Hindlimb muscle (tissue), 1 donor: ENCODE measurements around the gene POFUT2. TPM values are rescaled to one million over a fixed set of nuclear protein-coding genes. Genes with fewer than 3 reads are reported as not detected.

Experiments
- DNase-seq: peaks from one replicate; pipeline ENCODE4 v3.0.0-alpha.2; 2013
- polyA plus RNA-seq: library from polyadenylated mRNA; unstranded; fragments of 120-200 nt; gene quantifications from one replicate; pipeline ENCODE4 v1.2.1, GENCODE V29; 2013; ENCODE audit not compliant: insufficient read length

Gene POFUT2
- polyA plus RNA-seq, 1 donor = 36.5 TPM

DNA sequence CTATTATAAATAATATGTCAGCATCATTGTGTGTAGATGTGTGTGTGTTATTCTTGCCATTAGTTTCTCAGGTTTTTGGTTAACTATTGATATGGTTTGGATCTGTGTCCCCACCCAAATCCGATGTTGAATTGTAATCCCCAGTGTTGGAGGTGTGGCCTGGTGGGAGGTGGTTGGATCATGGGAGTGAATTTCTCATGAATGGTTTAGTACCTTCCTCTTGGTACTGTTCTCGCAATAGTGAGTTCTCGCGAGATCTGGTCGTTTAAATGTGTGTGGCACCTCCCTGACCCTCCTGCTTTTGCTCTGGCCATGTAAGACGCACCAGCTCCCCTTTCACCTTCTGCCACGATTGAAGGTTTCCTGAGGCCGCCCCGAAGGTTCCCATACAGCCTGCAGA lies 9.6 kb upstream of the POFUT2 start:
- DNase-seq = no peak

DNA sequence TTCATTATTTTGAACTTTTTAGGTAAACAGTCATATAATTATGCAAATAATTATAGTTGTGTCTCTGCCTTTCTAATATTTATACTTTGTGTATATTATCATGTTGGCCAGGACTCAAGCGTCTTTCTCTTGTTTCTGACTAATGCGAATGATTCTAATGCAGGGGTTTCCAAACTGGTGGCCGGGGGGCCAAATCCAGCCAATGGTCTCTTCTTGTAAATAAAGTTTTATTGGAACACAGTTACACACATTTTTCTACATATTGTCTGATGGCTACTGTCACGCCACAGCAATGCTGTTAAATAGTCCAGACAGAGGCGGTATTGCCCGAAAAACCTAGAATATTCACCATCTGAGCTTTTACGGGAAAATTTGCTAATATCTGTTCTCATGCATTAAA lies 8.9 kb upstream of the POFUT2 start:
- DNase-seq = no peak

GRCh38 chr21:45295576-45296365 lies 8.1 kb upstream of the POFUT2 start:
- no peak for DNase-seq

- peak; percentile 86 for DNase-seq
Measured at GRCh38 chr21:45294509-45295291, 7.0 kb upstream of the POFUT2 start.

DNA sequence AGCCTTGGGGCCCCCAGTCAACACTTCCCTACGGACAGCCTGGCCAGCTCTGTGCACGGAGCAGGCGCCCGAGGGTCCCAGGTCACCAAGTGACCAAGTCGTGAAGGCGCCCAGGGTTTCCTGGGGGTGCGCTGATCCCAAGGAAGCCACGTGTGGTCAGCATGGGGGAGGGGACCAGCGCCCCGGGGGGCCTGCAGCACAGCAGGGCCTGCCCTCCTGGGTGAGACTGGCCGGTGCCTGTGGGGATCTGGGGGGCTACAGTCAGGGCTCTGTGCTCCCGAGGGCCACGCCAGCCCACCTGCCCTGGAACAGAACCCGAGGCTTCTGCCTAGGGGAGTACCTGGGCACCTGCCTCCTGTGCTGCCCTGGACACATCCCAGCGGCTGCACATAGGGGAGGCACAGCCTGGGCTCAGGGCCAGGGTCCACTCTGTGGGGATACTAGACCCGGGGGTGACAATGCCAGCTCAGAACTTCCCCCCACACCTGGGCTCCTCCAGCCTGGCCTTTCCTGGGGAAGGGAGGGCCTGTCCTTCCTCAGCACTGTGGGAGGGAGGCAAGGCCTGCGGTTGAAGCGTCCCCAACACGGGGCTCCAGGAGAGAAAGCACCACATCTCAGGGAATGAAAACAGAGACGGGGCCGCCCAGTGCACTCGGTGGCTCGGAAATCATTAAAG lies 6.2 kb upstream of the POFUT2 start:
- DNase-seq = no peak

DNA sequence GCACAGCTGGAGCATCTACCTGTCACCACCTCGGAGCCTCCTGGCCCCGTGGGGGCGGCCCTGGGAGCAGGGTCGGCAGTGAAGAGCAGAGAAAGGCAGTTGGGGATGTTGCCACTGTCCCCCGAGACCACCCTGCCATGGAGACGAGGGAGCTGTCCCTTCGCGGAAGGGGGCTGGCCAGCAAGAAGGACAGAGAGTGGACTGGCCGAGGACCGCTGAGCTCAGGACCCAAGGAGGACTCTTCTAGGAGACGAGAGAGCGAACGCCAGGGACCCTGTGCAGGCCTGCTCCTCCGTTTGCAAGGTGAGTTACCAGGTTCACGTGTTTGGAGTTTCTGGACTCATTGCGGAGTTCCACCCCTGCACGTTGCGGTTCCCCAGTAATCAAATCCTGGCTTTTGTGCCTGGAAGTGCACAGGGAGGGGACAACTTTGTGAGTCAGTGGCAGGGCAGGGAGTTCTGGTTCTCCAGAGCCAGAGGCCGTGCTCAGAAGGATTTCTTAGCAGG lies 5.6 kb upstream of the POFUT2 start:
- DNase-seq = no peak

- peak; percentile 90 for DNase-seq
Measured at GRCh38 chr21:45292399-45293219, 4.9 kb upstream of the POFUT2 start.

DNA sequence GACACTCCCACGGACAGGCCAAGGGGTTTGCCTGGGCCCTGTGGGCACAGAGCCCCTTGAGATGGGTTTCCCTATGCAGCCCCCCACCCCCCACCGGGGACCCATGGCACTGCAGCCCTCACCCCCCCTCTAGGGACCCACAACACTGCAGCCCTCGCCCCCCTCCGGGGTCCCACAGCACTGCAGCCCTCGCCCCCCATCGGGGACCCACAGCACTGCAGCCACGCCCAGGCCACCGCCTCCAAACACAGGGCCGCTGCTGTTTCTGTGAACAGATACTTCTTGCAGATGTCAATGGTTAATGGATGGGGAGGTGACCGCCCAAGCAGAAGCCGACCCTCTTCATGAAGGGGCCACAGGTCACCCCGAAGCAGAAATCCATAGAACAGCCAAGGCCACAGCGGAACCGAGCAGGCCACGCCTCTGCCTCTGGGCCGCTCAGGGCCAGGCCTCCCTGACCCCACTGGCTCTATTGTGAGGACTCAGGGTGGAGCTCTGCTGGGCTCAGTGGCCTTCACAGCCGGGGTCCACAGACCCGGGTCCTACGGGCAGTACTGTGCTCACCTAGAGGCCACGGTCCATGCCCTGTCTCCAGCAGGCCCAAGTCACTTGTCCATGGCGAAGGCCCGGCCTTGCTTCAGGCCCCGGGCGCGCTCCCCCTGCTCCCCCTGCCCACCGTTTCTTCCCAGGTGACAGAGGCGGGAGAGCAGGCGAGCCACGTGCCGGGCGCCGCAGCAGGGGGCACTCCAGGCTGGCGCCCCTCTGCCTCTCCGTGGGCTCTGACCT lies 4.1 kb upstream of the POFUT2 start:
- DNase-seq = no peak

DNA sequence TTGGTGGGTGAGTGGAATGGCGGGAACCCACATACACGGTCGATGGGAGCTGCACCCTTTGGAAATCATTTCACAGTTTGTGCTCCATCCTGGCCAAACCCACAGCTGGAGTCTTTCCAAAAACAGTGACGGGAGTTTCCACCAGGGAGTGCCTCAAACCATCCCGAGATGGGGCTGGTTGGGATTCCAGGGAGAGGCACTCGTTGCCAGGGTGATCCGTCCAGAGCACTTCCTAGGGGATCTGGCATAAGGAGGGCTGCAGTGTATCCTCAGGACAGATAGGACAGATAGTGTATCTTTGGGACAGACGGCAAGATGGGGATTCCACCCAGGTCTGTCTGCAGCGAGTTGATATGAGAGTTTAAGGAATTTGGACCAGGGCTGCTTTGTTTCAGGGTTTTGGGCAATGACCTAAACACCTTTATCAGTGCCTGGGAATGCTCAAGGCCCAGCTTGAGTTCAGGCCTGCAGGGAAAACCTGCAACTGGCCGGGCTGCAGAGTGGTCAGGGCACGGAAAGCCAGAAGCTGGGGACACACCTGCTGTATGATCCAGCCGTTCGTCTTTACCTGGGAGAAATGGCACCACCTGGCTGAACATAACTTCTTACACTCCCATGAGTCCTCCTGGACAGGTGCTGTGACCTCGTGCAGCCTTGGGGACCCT lies 3.4 kb upstream of the POFUT2 start:
- no peak for DNase-seq

GRCh38 chr21:45289655-45290515 lies 2.2 kb upstream of the POFUT2 start:
- DNase-seq = no peak

GRCh38 chr21:45289134-45289533 lies 1.4 kb upstream of the POFUT2 start:
- DNase-seq = no peak

- no peak for DNase-seq
Measured at GRCh38 chr21:45288441-45288841, 746 bp upstream of the POFUT2 start.

DNA sequence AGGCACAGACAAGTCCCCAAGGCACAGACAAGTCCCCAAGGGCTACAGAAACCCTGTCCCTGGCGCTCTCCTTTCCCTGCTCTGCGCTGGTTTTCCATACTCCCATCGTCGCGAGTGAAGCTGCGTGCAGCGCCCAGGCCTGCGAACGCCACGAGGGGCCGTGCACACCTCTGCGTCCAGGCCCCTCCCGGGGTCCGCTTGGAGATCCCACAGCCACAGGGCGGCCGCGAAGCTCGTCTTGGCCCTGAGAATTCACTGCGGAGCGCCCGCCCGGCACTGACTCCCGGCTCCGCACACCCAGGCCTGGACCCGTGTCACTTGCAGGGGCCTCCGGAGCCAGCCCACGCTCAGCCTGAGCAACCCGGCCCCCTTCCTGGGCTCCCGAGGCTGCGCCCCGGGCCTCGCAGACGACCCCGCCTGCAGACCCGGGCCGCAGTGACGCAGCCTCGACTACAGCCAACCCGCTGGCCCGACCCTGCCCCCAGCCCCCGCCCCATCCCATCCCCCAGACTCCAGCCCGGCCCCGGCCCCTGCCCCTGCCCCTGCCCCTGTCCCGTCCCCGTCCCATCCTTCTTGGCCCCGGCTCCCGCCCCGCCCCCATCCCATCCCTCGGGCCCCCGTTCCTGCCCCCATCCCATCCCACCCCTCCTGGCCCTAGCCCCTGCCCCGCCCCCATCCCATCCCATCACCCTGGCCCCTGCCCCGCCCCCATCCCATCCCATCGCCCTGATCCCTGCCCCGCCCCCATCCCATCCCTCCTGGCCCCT lies 841 bp downstream of the POFUT2 start:
- no peak for DNase-seq

GRCh38 chr21:45285266-45285931 lies 2.3 kb downstream of the POFUT2 start:
- DNase-seq = no peak

DNA sequence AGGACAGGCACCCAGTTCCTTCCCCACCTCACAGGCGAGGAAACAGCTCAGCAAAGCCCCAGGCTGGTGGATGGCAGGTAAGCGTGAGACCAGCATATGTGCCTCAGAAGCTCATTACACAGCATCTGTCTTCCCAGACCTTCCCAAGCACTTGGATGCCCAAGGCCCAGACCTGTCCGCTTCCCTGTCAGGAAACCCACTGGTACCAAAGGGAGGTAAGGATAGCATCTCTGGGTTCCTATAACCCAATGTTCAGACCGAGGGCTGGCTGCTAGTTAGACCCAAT lies 3.3 kb downstream of the POFUT2 start:
- no peak for DNase-seq

DNA sequence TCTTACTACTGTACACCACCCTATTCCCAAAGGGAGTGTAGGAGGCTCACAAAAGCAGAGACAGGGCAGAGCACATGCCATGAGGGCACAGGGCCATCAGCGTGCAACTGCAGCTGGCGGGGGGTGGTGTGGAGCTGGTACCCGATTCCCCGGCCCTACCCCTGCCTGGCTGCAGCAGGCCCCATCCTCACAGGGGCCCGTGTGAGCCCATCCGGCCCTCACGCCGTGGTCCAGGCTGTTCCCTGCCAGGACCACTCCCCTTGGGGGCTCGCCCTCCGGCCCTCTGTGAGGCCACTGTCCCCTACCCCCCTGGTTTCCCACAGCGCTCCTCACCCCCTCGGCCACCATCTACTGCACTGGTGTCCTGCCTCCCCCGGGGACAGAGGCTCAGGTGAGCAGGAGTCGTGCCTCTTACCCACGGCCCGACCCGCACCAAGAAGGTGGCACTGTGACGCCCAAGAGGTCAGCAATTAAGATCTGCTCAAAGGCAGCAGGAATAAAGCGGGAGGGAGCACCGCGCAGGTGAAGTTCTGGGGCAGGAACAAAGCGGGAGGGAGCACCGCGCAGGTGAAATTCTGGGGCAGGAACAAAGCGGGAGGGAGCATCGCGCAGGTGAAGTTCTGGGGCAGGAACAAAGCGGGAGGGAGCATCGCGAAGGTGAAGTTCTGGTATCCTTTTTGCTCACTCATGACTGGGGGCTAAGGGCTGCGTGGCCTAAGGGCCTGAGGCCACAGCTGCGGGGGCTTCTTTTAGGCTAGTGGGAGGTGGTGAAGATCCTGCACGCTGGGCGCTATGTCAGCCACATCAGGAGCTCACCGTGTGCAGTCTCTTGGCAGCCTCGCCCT lies 3.9 kb downstream of the POFUT2 start:
- no peak for DNase-seq

DNA sequence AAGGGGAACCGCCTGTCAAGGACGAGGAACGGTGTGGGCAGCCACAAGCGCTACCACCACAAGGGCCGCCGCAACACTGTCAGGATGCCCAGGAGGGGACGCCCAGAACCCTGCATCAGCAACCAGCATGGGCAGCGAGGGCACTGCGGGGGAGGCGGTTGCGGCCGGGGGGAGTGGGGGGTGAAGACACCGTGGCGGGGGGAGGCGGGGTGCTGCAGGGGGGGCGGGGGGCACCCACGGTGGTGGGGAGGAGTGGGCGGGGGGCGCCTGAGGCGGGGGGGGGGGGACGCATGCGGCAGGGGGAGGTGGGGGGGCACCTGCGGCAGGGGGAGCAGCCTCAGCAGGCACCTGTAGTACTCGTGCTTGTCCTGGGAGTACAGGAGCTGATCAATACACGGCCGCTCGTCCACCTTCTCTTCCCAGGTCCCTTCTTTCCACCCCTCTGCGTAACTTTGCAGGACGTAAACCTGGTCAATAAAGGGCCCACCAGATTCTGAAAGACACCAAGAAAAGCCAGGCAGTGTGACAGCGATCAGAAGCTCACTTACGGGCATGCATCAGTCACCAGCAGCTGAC lies 4.6 kb downstream of the POFUT2 start:
- no peak for DNase-seq
